GM12878 (cell line): ENCODE results near the gene TMCO1. TPM values are rescaled to one million over a fixed set of nuclear protein-coding genes. Genes with fewer than 3 reads are reported as not detected.

ENCODE experiments used
- ZNF592 ChIP-seq: fragments of 450-650 bp; IDR thresholded peaks from 2 replicates; pipeline ENCODE4 v1.6.1; 2017; ENCODE audit warnings: mild to moderate bottlenecking, moderate library complexity
- ZNF687 ChIP-seq: fragments of 450-650 bp; IDR thresholded peaks from 2 replicates; pipeline ENCODE4 v1.6.1; 2017; ENCODE audit warnings: mild to moderate bottlenecking, moderate library complexity
- polyA plus RNA-seq, 11 experiments: library from polyadenylated mRNA; depleted of rRNA in 4 of 11; unstranded in 6 of 11; stranded (reverse) in 5 of 11; fragments of >200 nt; fragmentation: Nextera tagmentation in 4 of 11; fragmentation: Illumina TruSeq in 1 of 11; extraction: Ambion mirVana in 4 of 11; extraction: Trizol in 1 of 11; gene quantifications; 1 replicate in 1 of 11; 2 replicates in 10 of 11; pipeline versions ENCODE4 v1.2.1 to v1.2.3, GENCODE V29; 2011 to 2016; ENCODE audit warnings: inconsistent platforms in 2 of 11, missing spikeins in 2 of 11, low read depth in 1 of 11
- total RNA-seq, 4 experiments: library from RNA; depleted of rRNA in 3 of 4; stranded (reverse); fragments of >200 nt in 3 of 4; fragmentation: Illumina TruSeq in 1 of 4; extraction: Trizol in 1 of 4; gene quantifications; 2 replicates each; pipeline versions ENCODE4 v1.2.1 to v1.2.3, GENCODE V29; 2013 to 2021

Gene TMCO1
- total and polyA plus RNA-seq, 10 of the 15 experiments (the other 5 are each of a cell fraction or from before 2014, with no cell fraction given) = 50.3 to 253 (median 126) TPM

DNA sequence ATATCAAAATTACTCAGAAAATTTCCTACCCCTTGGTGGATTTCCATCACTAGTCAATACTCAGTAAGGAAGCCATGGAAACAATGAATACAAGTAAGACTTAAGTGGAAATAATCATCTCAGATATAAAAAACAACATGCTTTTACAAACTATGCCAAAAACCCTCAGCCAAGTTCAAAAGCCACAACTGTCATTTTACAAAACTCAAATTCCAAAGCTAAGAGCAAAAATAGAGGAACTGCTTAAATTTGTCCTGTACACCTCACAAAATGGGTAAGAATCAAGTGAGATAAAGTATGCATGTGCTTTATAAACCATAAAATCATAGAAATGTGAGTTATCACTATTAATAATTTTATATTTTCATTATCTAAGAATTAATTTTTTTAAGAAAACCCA, 9.6 kb downstream of the TMCO1 start (continued):
- TF ChIP-seq ZNF592 (no peak), ZNF687 (no peak)
